Karpas-422 (cell line): ENCODE results near the gene NCAM2. TPM values are rescaled to one million over a fixed set of nuclear protein-coding genes. Genes with fewer than 3 reads are reported as not detected.

Experiments used
- DNase-seq: peaks from one replicate; pipeline ENCODE4 v3.0.0-alpha.2; 2015
- H2AFZ ChIP-seq: fragments of 200-600 bp; sonication (generic); 2 replicates; pipeline ENCODE4 v1.6.1; 2014; ENCODE audit warnings: antibody characterized with exemption, low read length, mixed read lengths
- H3K27ac ChIP-seq: fragments of 200-600 bp; sonication (generic); 2 replicates; pipeline ENCODE4 v1.5.1; 2014; ENCODE audit warnings: mild to moderate bottlenecking, low read length, moderate library complexity
- H3K27me3 ChIP-seq: fragments of 200-600 bp; sonication (generic); 2 replicates; pipeline ENCODE4 v1.6.1; 2014; ENCODE audit warnings: low read length, mixed read lengths
- H3K36me3 ChIP-seq: fragments of 200-600 bp; sonication (generic); 2 replicates; pipeline ENCODE4 v1.6.1; 2014; ENCODE audit warnings: low read length, mixed read lengths; ENCODE audit not compliant: insufficient read depth
- H3K4me1 ChIP-seq: fragments of 200-600 bp; sonication (generic); 2 replicates; pipeline ENCODE4 v1.6.1; 2014; ENCODE audit warnings: mild to moderate bottlenecking, low read length, mixed read lengths
- H3K4me2 ChIP-seq: fragments of 200-600 bp; sonication (generic); 2 replicates; pipeline ENCODE4 v1.6.1; 2014; ENCODE audit warnings: low read length, low read depth, mild to moderate bottlenecking; ENCODE audit not compliant: poor library complexity, severe bottlenecking
- H3K4me3 ChIP-seq: fragments of 200-600 bp; sonication (generic); 2 replicates; pipeline ENCODE4 v1.5.1; 2014; ENCODE audit warnings: mild to moderate bottlenecking, antibody characterized with exemption, low read length, mixed read lengths
- H3K79me2 ChIP-seq: fragments of 200-600 bp; sonication (generic); 2 replicates; pipeline ENCODE4 v1.6.1; 2014; ENCODE audit warnings: mild to moderate bottlenecking, low read length, mixed read lengths
- H3K9ac ChIP-seq: fragments of 200-600 bp; sonication (generic); 2 replicates; pipeline ENCODE4 v1.6.0; 2014; ENCODE audit warnings: low read length
- H3K9me2 ChIP-seq: fragments of 200-600 bp; sonication (generic), shearing (Covaris generic); replicated peaks from 2 replicates; pipeline ENCODE4 v1.6.0; 2014; ENCODE audit warnings: mild to moderate bottlenecking, low read length, moderate library complexity; ENCODE audit not compliant: insufficient read depth
- H3K9me3 ChIP-seq: fragments of 300-700, 200-600 bp; sonication (generic); 2 replicates; pipeline ENCODE4 v1.6.1; 2014; ENCODE audit warnings: low read length, mixed read lengths
- H4K20me1 ChIP-seq: fragments of 200-600 bp; sonication (generic); 2 replicates; pipeline ENCODE4 v1.6.1; 2014; ENCODE audit warnings: mild to moderate bottlenecking, antibody characterized with exemption, low read length, low read depth; ENCODE audit not compliant: insufficient read depth
- total RNA-seq: library from RNA; depleted of rRNA; stranded (reverse); fragments of >200 nt; shearing (Covaris generic); gene quantifications from 2 replicates; pipeline ENCODE4 v1.2.3, GENCODE V29; 2014; ENCODE audit warnings: low replicate concordance

The NCAM2 gene
- total RNA-seq, 1 experiment from 2014 or later: not detected

GRCh38 chr21:21231913-21232312 lies 233.7 kb downstream of the NCAM2 start:
- no peak overlapping the region for H3K27ac ChIP-seq
- peaks cover 9% of the 10 kb centered on the region; the same call in 1 of the 2 replicates for H3K9me3 ChIP-seq
- H3K9ac ChIP-seq: no peak overlapping the region
- no peaks in the 10 kb centered on the region for H4K20me1 ChIP-seq
- no peaks in the 10 kb centered on the region for H3K9me2 ChIP-seq
- no peak overlapping the region for H3K4me3 ChIP-seq
- no peak overlapping the region for H3K4me2 ChIP-seq
- no peaks in the 10 kb centered on the region for H3K4me1 ChIP-seq
- no peak overlapping the region for H2AFZ ChIP-seq
- no peaks in the 10 kb centered on the region for H3K27me3 ChIP-seq
- no peaks in the 10 kb centered on the region for H3K79me2 ChIP-seq
- H3K36me3 ChIP-seq: no peaks in the 10 kb centered on the region
- no peak for DNase-seq

GRCh38 chr21:21232320-21232719 lies 234.1 kb downstream of the NCAM2 start:
- no peak overlapping the region for H3K4me2 ChIP-seq
- DNase-seq: peak; percentile 53
- no peaks in the 10 kb centered on the region for H3K36me3 ChIP-seq
- no peak overlapping the region for H2AFZ ChIP-seq
- H3K4me3 ChIP-seq: no peak overlapping the region
- no peak overlapping the region for H3K9ac ChIP-seq
- no peak overlapping the region for H3K27ac ChIP-seq
- H4K20me1 ChIP-seq: no peaks in the 10 kb centered on the region
- no peaks in the 10 kb centered on the region for H3K27me3 ChIP-seq
- H3K9me3 ChIP-seq: peaks cover 9% of the 10 kb centered on the region; the same call in 1 of the 2 replicates
- H3K79me2 ChIP-seq: no peaks in the 10 kb centered on the region
- no peaks in the 10 kb centered on the region for H3K4me1 ChIP-seq
- no peaks in the 10 kb centered on the region for H3K9me2 ChIP-seq

GRCh38 chr21:21233051-21233450 lies 234.8 kb downstream of the NCAM2 start:
- no peak overlapping the region for H3K4me3 ChIP-seq
- H3K4me2 ChIP-seq: no peak overlapping the region
- H4K20me1 ChIP-seq: no peaks in the 10 kb centered on the region
- peaks cover 9% of the 10 kb centered on the region; the same call in 1 of the 2 replicates for H3K9me3 ChIP-seq
- H3K27ac ChIP-seq: no peak overlapping the region
- no peak for DNase-seq
- H3K4me1 ChIP-seq: no peaks in the 10 kb centered on the region
- H3K36me3 ChIP-seq: no peaks in the 10 kb centered on the region
- no peaks in the 10 kb centered on the region for H3K9me2 ChIP-seq
- H2AFZ ChIP-seq: no peak overlapping the region
- no peak overlapping the region for H3K9ac ChIP-seq
- H3K27me3 ChIP-seq: no peaks in the 10 kb centered on the region
- H3K79me2 ChIP-seq: no peaks in the 10 kb centered on the region

DNA sequence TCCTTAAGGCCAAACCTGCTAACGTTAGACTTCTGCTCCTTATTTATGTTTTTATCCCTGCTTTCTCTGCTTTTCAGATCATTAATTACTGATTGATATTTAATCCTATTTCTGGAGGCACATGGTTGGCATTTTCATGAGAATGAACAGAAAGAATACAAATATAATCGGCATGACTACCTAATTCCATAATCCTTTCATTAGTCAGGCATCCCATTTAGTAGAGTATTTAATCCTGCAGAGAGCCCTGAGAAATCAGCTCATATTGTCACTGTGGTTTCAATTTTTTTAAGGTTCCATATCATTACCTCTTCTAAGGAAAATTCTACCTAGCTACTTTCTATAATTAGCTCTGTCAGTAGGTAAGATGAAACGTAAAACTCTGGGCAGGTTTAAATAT lies 238.8 kb downstream of the NCAM2 start:
- Histone ChIP-seq H3K4me3 (no peak overlapping the region), H3K79me2 (no peaks in the 10 kb centered on the region), H2AFZ (no peak overlapping the region), H3K36me3 (no peaks in the 10 kb centered on the region), H3K9me3 (peaks cover 5% of the 10 kb centered on the region; the same call in 1 of the 2 replicates), H3K4me1 (no peaks in the 10 kb centered on the region), H3K4me2 (no peak overlapping the region), H3K27ac (no peak overlapping the region), H4K20me1 (no peaks in the 10 kb centered on the region), H3K9me2 (no peaks in the 10 kb centered on the region), H3K27me3 (no peaks in the 10 kb centered on the region), H3K9ac (no peak overlapping the region)
- no peak for DNase-seq

DNA sequence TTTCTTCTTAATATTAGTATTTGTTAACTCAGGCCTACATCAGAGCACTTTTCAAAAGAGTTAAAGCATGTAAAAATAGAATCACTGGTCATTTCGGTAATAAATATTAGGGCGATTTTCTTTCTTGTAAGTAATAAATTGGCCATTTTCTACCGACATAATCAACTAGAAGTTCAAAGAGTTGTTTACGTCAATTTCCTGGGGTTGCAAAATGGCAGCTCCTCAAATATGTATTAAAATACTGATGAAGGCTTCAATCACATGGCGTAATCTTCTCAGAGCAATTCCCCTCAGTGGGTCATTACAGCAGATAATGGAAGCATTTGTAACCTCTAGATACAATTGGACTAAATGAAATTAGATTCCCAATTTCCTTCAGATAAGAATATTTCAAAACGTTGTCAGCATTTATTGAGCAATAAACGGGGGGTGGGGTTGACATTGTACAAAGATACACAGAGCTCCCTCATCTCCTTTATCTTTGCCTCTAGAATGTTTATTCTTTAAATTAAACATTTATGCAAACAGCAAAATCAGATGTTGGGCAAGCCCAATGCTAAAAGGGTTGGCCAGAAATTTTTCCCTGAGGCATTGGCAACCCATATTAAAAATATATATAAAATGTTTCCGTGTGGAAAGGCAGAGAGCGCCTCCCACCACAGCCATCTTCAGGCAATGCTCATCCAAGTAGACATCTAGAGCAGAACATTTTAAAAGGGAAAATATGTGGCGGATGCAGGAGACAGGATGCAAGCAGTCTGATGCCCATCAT lies 240.6 kb downstream of the NCAM2 start:
- peaks cover 6% of the 10 kb centered on the region for H3K9me3 ChIP-seq
- H4K20me1 ChIP-seq: no peaks in the 10 kb centered on the region
- no peak overlapping the region for H3K9ac ChIP-seq
- H3K9me2 ChIP-seq: no peaks in the 10 kb centered on the region
- H3K4me2 ChIP-seq: no peak overlapping the region
- H3K27ac ChIP-seq: no peak overlapping the region
- H2AFZ ChIP-seq: no peak overlapping the region
- no peak for DNase-seq
- H3K4me1 ChIP-seq: no peaks in the 10 kb centered on the region
- H3K27me3 ChIP-seq: no peaks in the 10 kb centered on the region
- H3K36me3 ChIP-seq: no peaks in the 10 kb centered on the region
- H3K79me2 ChIP-seq: no peaks in the 10 kb centered on the region
- H3K4me3 ChIP-seq: no peak overlapping the region

DNA sequence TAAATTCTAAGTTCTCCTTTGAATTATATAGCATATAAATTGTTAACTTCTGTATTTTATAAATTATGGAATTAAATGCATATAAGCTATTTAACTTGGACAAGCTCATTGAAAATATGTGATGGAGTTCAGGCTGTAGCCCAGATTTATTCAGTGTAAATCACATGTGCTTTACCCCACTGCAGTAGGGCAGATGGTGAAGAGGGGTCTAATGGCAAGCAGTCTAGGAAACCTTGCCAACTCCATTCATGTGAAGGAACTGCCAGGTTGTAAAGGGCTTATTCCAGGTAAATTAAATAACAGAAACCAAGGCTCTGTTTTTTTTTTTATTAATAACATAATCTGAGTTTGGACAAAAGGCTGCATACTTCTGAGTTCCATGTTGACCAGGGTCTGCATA lies 243.2 kb downstream of the NCAM2 start:
- H3K9me2 ChIP-seq: no peaks in the 10 kb centered on the region
- no peaks in the 10 kb centered on the region for H4K20me1 ChIP-seq
- H3K4me3 ChIP-seq: no peak overlapping the region
- no peak for DNase-seq
- no peak overlapping the region for H3K9ac ChIP-seq
- H2AFZ ChIP-seq: no peak overlapping the region
- no peak overlapping the region for H3K27ac ChIP-seq
- no peaks in the 10 kb centered on the region for H3K27me3 ChIP-seq
- H3K79me2 ChIP-seq: no peaks in the 10 kb centered on the region
- H3K36me3 ChIP-seq: no peaks in the 10 kb centered on the region
- no peaks in the 10 kb centered on the region for H3K4me1 ChIP-seq
- H3K4me2 ChIP-seq: no peak overlapping the region
- H3K9me3 ChIP-seq: peaks cover 20% of the 10 kb centered on the region

DNA sequence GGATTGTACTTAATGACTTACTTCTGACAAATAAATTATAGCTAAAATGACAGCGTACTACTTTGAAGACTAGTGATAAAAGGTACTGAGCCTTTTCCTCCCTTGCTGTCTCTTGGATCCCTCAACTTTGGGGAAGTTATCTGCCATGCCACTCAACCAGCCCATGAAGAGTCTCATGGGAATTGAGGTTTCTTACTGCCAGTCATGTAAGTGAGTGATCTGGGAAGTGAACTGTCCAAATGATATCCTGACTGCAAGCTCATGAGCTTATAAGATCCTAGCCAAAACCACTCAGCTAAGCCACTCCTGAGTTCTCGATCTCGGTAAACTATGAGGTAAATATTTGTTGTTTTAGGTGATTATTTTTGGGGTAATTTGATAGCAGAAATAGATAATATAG lies 247.8 kb downstream of the NCAM2 start:
- H3K9me2 ChIP-seq: no peaks in the 10 kb centered on the region
- no peaks in the 10 kb centered on the region for H3K36me3 ChIP-seq
- H2AFZ ChIP-seq: no peak overlapping the region
- H3K4me3 ChIP-seq: no peak overlapping the region
- no peak for DNase-seq
- H3K27me3 ChIP-seq: no peaks in the 10 kb centered on the region
- H3K27ac ChIP-seq: no peak overlapping the region
- no peaks in the 10 kb centered on the region for H3K79me2 ChIP-seq
- no peaks in the 10 kb centered on the region for H4K20me1 ChIP-seq
- H3K4me1 ChIP-seq: no peaks in the 10 kb centered on the region
- peaks cover 25% of the 10 kb centered on the region for H3K9me3 ChIP-seq
- no peak overlapping the region for H3K9ac ChIP-seq
- H3K4me2 ChIP-seq: no peak overlapping the region

GRCh38 chr21:21247424-21247823 lies 249.2 kb downstream of the NCAM2 start:
- no peaks in the 10 kb centered on the region for H3K9me2 ChIP-seq
- H3K79me2 ChIP-seq: no peaks in the 10 kb centered on the region
- no peaks in the 10 kb centered on the region for H4K20me1 ChIP-seq
- H3K9ac ChIP-seq: no peak overlapping the region
- no peak overlapping the region for H2AFZ ChIP-seq
- H3K36me3 ChIP-seq: no peaks in the 10 kb centered on the region
- H3K4me1 ChIP-seq: no peaks in the 10 kb centered on the region
- DNase-seq: no peak
- no peaks in the 10 kb centered on the region for H3K27me3 ChIP-seq
- peaks cover 23% of the 10 kb centered on the region for H3K9me3 ChIP-seq
- H3K27ac ChIP-seq: no peak overlapping the region
- H3K4me2 ChIP-seq: no peak overlapping the region
- no peak overlapping the region for H3K4me3 ChIP-seq
